Pancreas (tissue), 10 donors: ENCODE measurements around the gene PRPS1L1. TPM values are rescaled to one million over a fixed set of nuclear protein-coding genes. Genes with fewer than 3 reads are reported as not detected.

Source experiments
- ATAC-seq, 4 donors: fragments of 200-7000 bp; cut with Tn5 transposase; one replicate each; pipeline versions ENCODE4 v1.8.0 to v1.9.1; 2020; ENCODE audit warnings: mild to moderate bottlenecking in 4 of 4, moderate library complexity in 4 of 4
- DNase-seq, 6 donors: peaks; one replicate each; pipeline ENCODE4 v3.0.0-alpha.2; 2020
- FAIRE-seq: peaks from 2 replicates; lab custom pipeline; 2012; peaks lifted over from hg19 to GRCh38; lab: Jason Lieb, UNC
- H3K27ac ChIP-seq, 4 donors: fragments of 200-600 bp; sonication (generic); 1 replicate in 3 of 4; 2 replicates in 1 of 4; pipeline versions ENCODE4 v1.5.0 to v1.8.0; 2020
- H3K27me3 ChIP-seq, 4 donors: fragments of 200-600 bp; one replicate each; pipeline ENCODE4 v1.8.0; 2021
- H3K36me3 ChIP-seq, 3 donors: fragments of 200-600 bp; sonication (generic) in 1 of 3; one replicate each; pipeline versions ENCODE4 v1.5.0 to v1.8.0; 2020 to 2021
- H3K4me1 ChIP-seq, 3 donors: fragments of 200-600 bp; one replicate each; pipeline ENCODE4 v1.8.0; 2021
- H3K4me3 ChIP-seq, 4 donors: fragments of 200-600 bp; sonication (generic) in 2 of 4; one replicate each; pipeline versions ENCODE4 v1.5.0 to v1.8.0; 2020 to 2021
- H3K9me3 ChIP-seq, 4 donors: fragments of 200-600 bp; one replicate each; pipeline ENCODE4 v1.8.0; 2021
- CTCF ChIP-seq, 4 donors: fragments of 200-600 bp; sonication (generic) in 3 of 4; IDR thresholded peaks; one replicate each; pipeline versions ENCODE4 v1.5.0 to v1.8.0; 2021; ENCODE audit warnings: antibody characterized with exemption in 4 of 4
- WGBS, 2 donors: extraction: QIAGEN DNeasy Blood & Tissue Kit; methylation state at CpG; one replicate each; pipeline ENCODE4 v1.1.7; 2013; 5-methylcytosine and 5-hydroxymethylcytosine counted together
- intact Hi-C, 3 donors: fragments of 100-400 bp; cut with DNase I; formaldehyde crosslinking; loops; one replicate each; pipeline versions ENCODE4 v1.11.1 to v1.14.2; 2022
- polyA plus RNA-seq, 2 donors: library from polyadenylated mRNA; stranded (reverse); fragments of 200-250 nt; gene quantifications; one replicate each; pipeline ENCODE4 v1.2.3, GENCODE V29; 2013
- total RNA-seq, 6 donors: library from RNA; stranded (reverse); fragmentation: NEBNext Ultra II Directional in 4 of 6; extraction: Animal tissue kit (Norgen Biotek cat#: 25700) in 4 of 6; gene quantifications; one replicate each; pipeline versions ENCODE4 v1.2.1 to v1.2.4, GENCODE V29; 2021 to 2023
- donor health status: healthy with polysubstance abuse.
- donor health status: DM: no; HTN: no; CAD: no; lungs with moderate emphysema.
- donor health status: DM: no; HTN: no; CAD: no.
- donor health status: control.
- donor health status: control.
- donor health status: Bipolar disorder and iron deficiency.
- donor health status: DM: yes; HTN: yes; CAD: no.
- donor health status: DM: no; HTN: no; CAD: no.
- donor health status: DM: no; HTN: no; CAD: no.
- donor health status: DM: yes; HTN: yes; CAD: no.

PRPS1L1 gene
- total and polyA plus RNA-seq, 8 donors = not detected

DNA sequence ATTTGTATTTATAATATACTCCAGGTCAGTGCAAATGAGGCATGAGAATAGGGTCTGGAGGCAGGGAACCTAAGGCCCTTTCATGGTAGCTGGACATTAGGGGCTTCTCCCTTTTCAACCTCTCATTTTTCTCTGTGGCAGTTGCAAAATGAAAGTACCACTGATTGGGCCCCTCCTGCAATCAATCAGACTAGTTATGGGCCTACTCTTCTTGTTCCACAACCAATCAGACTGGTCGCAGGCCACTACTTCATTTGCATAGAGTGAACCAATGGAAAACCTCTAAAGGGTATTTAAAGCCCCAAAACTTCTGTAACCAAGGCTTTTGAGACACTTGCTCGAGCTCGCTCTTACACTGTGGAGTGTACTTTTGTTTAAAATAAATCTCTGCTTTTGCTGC is 10.0 kb upstream of the PRPS1L1 start:
- H3K9me3 ChIP-seq = no peaks in the 10 kb centered on the region
- no peak overlapping the region for H3K27ac ChIP-seq
- 86 to 93% methylated on average over 3 of the region's 3 CpGs for WGBS, 2 donors
- DNase-seq (no peak), ATAC-seq (no peak), FAIRE-seq (no peak)
- H3K27me3 ChIP-seq = no peaks in the 10 kb centered on the region
- H3K36me3 ChIP-seq = no peaks in the 10 kb centered on the region
- no peak overlapping the region for H3K4me3 ChIP-seq
- intact Hi-C loops = no loop called here
- no peak for TF ChIP-seq CTCF (IDR thresholded peaks at IDR 0.05)
- H3K4me1 ChIP-seq = no peaks in the 10 kb centered on the region

DNA sequence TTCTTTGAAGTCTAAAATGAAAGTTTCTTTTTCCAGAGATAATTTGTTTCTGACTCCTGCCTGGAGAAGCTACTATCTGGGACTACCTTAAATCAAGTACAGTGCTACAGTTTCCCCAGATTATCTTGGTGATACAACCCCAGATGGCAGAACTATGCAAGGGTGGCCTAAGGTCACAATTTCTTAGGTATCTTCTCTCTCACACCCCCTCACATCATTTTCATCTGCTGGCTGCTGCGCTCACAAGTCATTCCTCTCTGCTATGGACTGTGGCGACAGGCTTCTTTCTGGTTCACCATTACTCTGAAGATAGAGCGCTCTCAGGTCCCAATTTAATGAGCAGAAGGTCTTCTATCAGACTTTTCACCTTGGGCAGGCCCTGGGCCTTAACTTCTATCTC is 9.1 kb upstream of the PRPS1L1 start:
- TF ChIP-seq CTCF (IDR thresholded peaks at IDR 0.05) = no peak
- intact Hi-C loops = no loop called here

GRCh38 chr7:18030758-18031157 is 3.1 kb upstream of the PRPS1L1 start:
- FAIRE-seq = no peak
- no peaks in the 10 kb centered on the region for H3K4me1 ChIP-seq
- H3K9me3 ChIP-seq = no peaks in the 10 kb centered on the region
- no peak for TF ChIP-seq CTCF (IDR thresholded peaks at IDR 0.05)
- DNase-seq = no peak
- no peaks in the 10 kb centered on the region for H3K27me3 ChIP-seq
- H3K4me3 ChIP-seq = no peak overlapping the region
- no peaks in the 10 kb centered on the region for H3K36me3 ChIP-seq
- no peak for ATAC-seq
- intact Hi-C loops = no loop called here
- no peak overlapping the region for H3K27ac ChIP-seq
- 7 to 17% methylated on average over 1 of the region's 1 CpG for WGBS, 2 donors

More for the DNA sequence above, 9.1 kb upstream of the PRPS1L1 start:
- 89 to 96% methylated on average over 3 of the region's 3 CpGs for WGBS, 2 donors
- Histone ChIP-seq H3K4me3 (no peak overlapping the region), H3K36me3 (no peaks in the 10 kb centered on the region), H3K4me1 (no peaks in the 10 kb centered on the region), H3K9me3 (no peaks in the 10 kb centered on the region), H3K27ac (no peak overlapping the region), H3K27me3 (no peaks in the 10 kb centered on the region)
- no peak for ATAC-seq
- DNase-seq = no peak
- FAIRE-seq = no peak

- 60 to 64% methylated on average over 3 of the region's 3 CpGs for WGBS, 2 donors
- no peak overlapping the region for H3K27ac ChIP-seq
- ATAC-seq (no peak), FAIRE-seq (no peak), DNase-seq (no peak)
- H3K27me3 ChIP-seq = no peaks in the 10 kb centered on the region
- no peak for TF ChIP-seq CTCF (IDR thresholded peaks at IDR 0.05)
- H3K4me1 ChIP-seq = no peaks in the 10 kb centered on the region
- intact Hi-C loops = no loop called here
- H3K9me3 ChIP-seq = no peaks in the 10 kb centered on the region
- H3K4me3 ChIP-seq = no peak overlapping the region
- H3K36me3 ChIP-seq = no peaks in the 10 kb centered on the region
Observed at GRCh38 chr7:18020138-18020715, 7.4 kb downstream of the PRPS1L1 start.

DNA sequence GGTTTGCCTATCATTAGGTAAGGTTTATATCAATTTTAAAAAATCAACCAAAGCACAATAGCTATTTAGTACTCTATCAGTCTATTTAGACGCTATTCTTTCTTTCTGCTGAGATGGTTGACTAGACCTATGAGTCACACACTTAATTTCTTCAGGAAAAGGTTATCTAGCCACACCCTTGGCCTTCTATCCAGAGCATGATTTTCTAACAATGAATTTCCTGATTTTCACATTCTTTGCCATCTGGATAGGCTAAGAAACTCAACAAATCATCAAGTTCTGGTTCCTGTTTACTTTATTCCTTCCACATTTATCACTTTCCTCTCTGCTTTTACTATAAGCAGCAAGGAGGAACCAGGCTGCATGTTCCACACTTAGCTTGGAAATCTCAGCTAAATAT is 8.1 kb downstream of the PRPS1L1 start:
- no peak for DNase-seq
- intact Hi-C loops = no loop called here
- Histone ChIP-seq H3K4me1 (no peaks in the 10 kb centered on the region), H3K4me3 (no peak overlapping the region), H3K36me3 (no peaks in the 10 kb centered on the region), H3K27ac (no peak overlapping the region), H3K9me3 (no peaks in the 10 kb centered on the region), H3K27me3 (no peaks in the 10 kb centered on the region)
- FAIRE-seq = no peak
- 42 to 54% methylated on average over 1 of the region's 1 CpG for WGBS, 2 donors
- TF ChIP-seq CTCF (IDR thresholded peaks at IDR 0.05) = no peak
- peak in 3 of 4 donors; percentile 18 to 66 (median 19) for ATAC-seq
